ENCODE measurements around the gene GAL.

GRCh38 chr11:68710409-68710808 is 26.1 kb downstream of the GAL start:
- no peak for TF ChIP-seq POLR2A (IDR thresholded peaks at IDR 0.05)
- TF ChIP-seq CTCF (IDR thresholded peaks at IDR 0.05): no peak
